ENCODE measurements around the gene SYNJ2.

Gene SYNJ2

GRCh38 chr6:158067436-158068015 is 85.9 kb downstream of the SYNJ2 start:
- H3K4me3 ChIP-seq (ENCODE audit: low read length in 2 of 2): no peak overlapping the region
- no peak overlapping the region for H2BK12ac ChIP-seq (ENCODE audit: low read length)
- no peak overlapping the region for H3K18ac ChIP-seq (ENCODE audit: low read length)
- H3K23ac ChIP-seq (ENCODE audit: low read depth, low read length, poor library complexity): no peak overlapping the region
- no peak overlapping the region for H3K4me2 ChIP-seq (ENCODE audit: insufficient read depth, low read length, poor library complexity, severe bottlenecking)
- peaks cover 0 to 4% of the 10 kb centered on the region in 2 donors for H3K9me3 ChIP-seq (replicated peaks in 1 of 2; ENCODE audit: control insufficient read depth in 2 of 2, insufficient read depth in 1 of 2, low read depth in 1 of 2, low read length in 2 of 2)
- no peak overlapping the region for H3K14ac ChIP-seq (ENCODE audit: low read length)
- H3K4ac ChIP-seq (ENCODE audit: low read length): no peak overlapping the region
- H2BK15ac ChIP-seq (ENCODE audit: low read length): no peak overlapping the region
- no peak overlapping the region for H2BK5ac ChIP-seq (ENCODE audit: low read length)
- WGBS, 2 donors (ENCODE audit: extremely low coverage in 2 of 2, insufficient read length in 2 of 2, insufficient replicate concordance in 1 of 2): no CpG with 5 or more reads among the region's 10 CpGs
- no peak overlapping the region for H2AK5ac ChIP-seq (ENCODE audit: low read depth, low read length)
- peaks cover 1 to 2% of the 10 kb centered on the region in 2 donors for H3K4me1 ChIP-seq (ENCODE audit: control insufficient read depth in 2 of 2, insufficient read depth in 1 of 2, low read depth in 1 of 2, low read length in 2 of 2)
- no peak overlapping the region for H2AFZ ChIP-seq (ENCODE audit: low read length)
- no peak for DNase-seq (ENCODE audit: low spot score)
- no peak overlapping the region for H4K91ac ChIP-seq (ENCODE audit: low read depth, low read length, poor library complexity)
- H3K9ac ChIP-seq (ENCODE audit: low read depth, low read length, poor library complexity): no peak overlapping the region
- no peaks in the 10 kb centered on the region for H3K79me1 ChIP-seq (ENCODE audit: low read depth, low read length)
- H3K27ac ChIP-seq (replicated peaks; ENCODE audit: low read length): no peak overlapping the region
- H2BK120ac ChIP-seq (ENCODE audit: low read depth, low read length): no peak overlapping the region
- H3K36me3 ChIP-seq (replicated peaks in 1 of 2; ENCODE audit: control insufficient read depth in 2 of 2, insufficient read depth in 2 of 2, low read length in 2 of 2): peaks cover 0 to 26% of the 10 kb centered on the region in 2 donors
- H3K27me3 ChIP-seq (ENCODE audit: control insufficient read depth in 3 of 3, insufficient read depth in 3 of 3, low read depth in 1 of 3, low read length in 3 of 3): no peaks in the 10 kb centered on the region
- no peak overlapping the region for H4K8ac ChIP-seq (ENCODE audit: low read depth, low read length)

GRCh38 chr6:158068156-158068892 is 86.7 kb downstream of the SYNJ2 start:
- H3K4me1 ChIP-seq (ENCODE audit: control insufficient read depth in 2 of 2, insufficient read depth in 1 of 2, low read depth in 1 of 2, low read length in 2 of 2): peaks cover 1 to 2% of the 10 kb centered on the region in 2 donors
- no peak overlapping the region for H2AFZ ChIP-seq (ENCODE audit: low read length)
- no peak for DNase-seq (ENCODE audit: low spot score)
- H3K18ac ChIP-seq (ENCODE audit: low read length): no peak overlapping the region
- peak overlapping the region; percentile 50 for H2AK5ac ChIP-seq (ENCODE audit: low read depth, low read length)
- no peak overlapping the region for H2BK15ac ChIP-seq (ENCODE audit: low read length)
- H4K8ac ChIP-seq (ENCODE audit: low read depth, low read length): no peak overlapping the region
- no peak overlapping the region for H3K14ac ChIP-seq (ENCODE audit: low read length)
- no peak overlapping the region for H3K4me3 ChIP-seq (ENCODE audit: low read length in 2 of 2)
- H3K9me3 ChIP-seq (replicated peaks in 1 of 2; ENCODE audit: control insufficient read depth in 2 of 2, insufficient read depth in 1 of 2, low read depth in 1 of 2, low read length in 2 of 2): no peaks in the 10 kb centered on the region
- no peak overlapping the region for H4K91ac ChIP-seq (ENCODE audit: low read depth, low read length, poor library complexity)
- no peaks in the 10 kb centered on the region for H3K79me1 ChIP-seq (ENCODE audit: low read depth, low read length)
- H2BK5ac ChIP-seq (ENCODE audit: low read length): no peak overlapping the region
- no peak overlapping the region for H3K4me2 ChIP-seq (ENCODE audit: insufficient read depth, low read length, poor library complexity, severe bottlenecking)
- no peak overlapping the region for H3K9ac ChIP-seq (ENCODE audit: low read depth, low read length, poor library complexity)
- no peak overlapping the region for H3K4ac ChIP-seq (ENCODE audit: low read length)
- no peak overlapping the region for H2BK120ac ChIP-seq (ENCODE audit: low read depth, low read length)
- H2BK12ac ChIP-seq (ENCODE audit: low read length): no peak overlapping the region
- no CpG with 5 or more reads among the region's 10 CpGs for WGBS, 2 donors (ENCODE audit: extremely low coverage in 2 of 2, insufficient read length in 2 of 2, insufficient replicate concordance in 1 of 2)
- H3K23ac ChIP-seq (ENCODE audit: low read depth, low read length, poor library complexity): no peak overlapping the region
- peaks cover 0 to 25% of the 10 kb centered on the region in 2 donors for H3K36me3 ChIP-seq (replicated peaks in 1 of 2; ENCODE audit: control insufficient read depth in 2 of 2, insufficient read depth in 2 of 2, low read length in 2 of 2)
- no peaks in the 10 kb centered on the region for H3K27me3 ChIP-seq (ENCODE audit: control insufficient read depth in 3 of 3, insufficient read depth in 3 of 3, low read depth in 1 of 3, low read length in 3 of 3)
- no peak overlapping the region for H3K27ac ChIP-seq (replicated peaks; ENCODE audit: low read length)

GRCh38 chr6:158068893-158069799 is 87.5 kb downstream of the SYNJ2 start:
- Histone ChIP-seq H3K23ac (ENCODE audit: low read depth, low read length, poor library complexity) (no peak overlapping the region), H3K36me3 (replicated peaks in 1 of 2; ENCODE audit: control insufficient read depth in 2 of 2, insufficient read depth in 2 of 2, low read length in 2 of 2) (peaks cover 0 to 26% of the 10 kb centered on the region in 2 donors), H2BK12ac (ENCODE audit: low read length) (no peak overlapping the region), H3K9ac (ENCODE audit: low read depth, low read length, poor library complexity) (no peak overlapping the region), H4K91ac (ENCODE audit: low read depth, low read length, poor library complexity) (no peak overlapping the region), H3K18ac (ENCODE audit: low read length) (no peak overlapping the region), H3K27ac (replicated peaks; ENCODE audit: low read length) (no peak overlapping the region), H2AFZ (ENCODE audit: low read length) (no peak overlapping the region), H3K27me3 (ENCODE audit: control insufficient read depth in 3 of 3, insufficient read depth in 3 of 3, low read depth in 1 of 3, low read length in 3 of 3) (no peaks in the 10 kb centered on the region), H3K79me1 (ENCODE audit: low read depth, low read length) (no peaks in the 10 kb centered on the region), H2AK5ac (ENCODE audit: low read depth, low read length) (peak overlapping the region; percentile 50), H3K4me2 (ENCODE audit: insufficient read depth, low read length, poor library complexity, severe bottlenecking) (no peak overlapping the region), H3K14ac (ENCODE audit: low read length) (no peak overlapping the region), H3K9me3 (replicated peaks in 1 of 2; ENCODE audit: control insufficient read depth in 2 of 2, insufficient read depth in 1 of 2, low read depth in 1 of 2, low read length in 2 of 2) (no peaks in the 10 kb centered on the region), H4K8ac (ENCODE audit: low read depth, low read length) (no peak overlapping the region), H3K4me1 (ENCODE audit: control insufficient read depth in 2 of 2, insufficient read depth in 1 of 2, low read depth in 1 of 2, low read length in 2 of 2) (peaks cover 1 to 2% of the 10 kb centered on the region in 2 donors), H2BK15ac (ENCODE audit: low read length) (no peak overlapping the region), H3K4ac (ENCODE audit: low read length) (no peak overlapping the region), H2BK120ac (ENCODE audit: low read depth, low read length) (no peak overlapping the region), H2BK5ac (ENCODE audit: low read length) (no peak overlapping the region), H3K4me3 (ENCODE audit: low read length in 2 of 2) (no peak overlapping the region)
- no peak for DNase-seq (ENCODE audit: low spot score)
- no CpG with 5 or more reads among the region's 14 CpGs for WGBS, 2 donors (ENCODE audit: extremely low coverage in 2 of 2, insufficient read length in 2 of 2, insufficient replicate concordance in 1 of 2)

- Histone ChIP-seq H2BK120ac (ENCODE audit: low read depth, low read length) (no peak overlapping the region), H3K9ac (ENCODE audit: low read depth, low read length, poor library complexity) (no peak overlapping the region), H3K4ac (ENCODE audit: low read length) (no peak overlapping the region), H2BK12ac (ENCODE audit: low read length) (no peak overlapping the region), H3K4me2 (ENCODE audit: insufficient read depth, low read length, poor library complexity, severe bottlenecking) (no peak overlapping the region), H3K4me1 (ENCODE audit: control insufficient read depth in 2 of 2, insufficient read depth in 1 of 2, low read depth in 1 of 2, low read length in 2 of 2) (peaks cover 1 to 2% of the 10 kb centered on the region in 2 donors), H2AFZ (ENCODE audit: low read length) (no peak overlapping the region), H3K23ac (ENCODE audit: low read depth, low read length, poor library complexity) (no peak overlapping the region), H2AK5ac (ENCODE audit: low read depth, low read length) (no peak overlapping the region), H3K36me3 (replicated peaks in 1 of 2; ENCODE audit: control insufficient read depth in 2 of 2, insufficient read depth in 2 of 2, low read length in 2 of 2) (peaks cover 0 to 21% of the 10 kb centered on the region in 2 donors), H2BK15ac (ENCODE audit: low read length) (no peak overlapping the region), H3K4me3 (ENCODE audit: low read length in 2 of 2) (no peak overlapping the region), H3K79me1 (ENCODE audit: low read depth, low read length) (no peaks in the 10 kb centered on the region), H3K27me3 (ENCODE audit: control insufficient read depth in 3 of 3, insufficient read depth in 3 of 3, low read depth in 1 of 3, low read length in 3 of 3) (no peaks in the 10 kb centered on the region), H3K14ac (ENCODE audit: low read length) (no peak overlapping the region), H2BK5ac (ENCODE audit: low read length) (no peak overlapping the region), H3K27ac (replicated peaks; ENCODE audit: low read length) (no peak overlapping the region), H4K91ac (ENCODE audit: low read depth, low read length, poor library complexity) (no peak overlapping the region), H3K9me3 (replicated peaks in 1 of 2; ENCODE audit: control insufficient read depth in 2 of 2, insufficient read depth in 1 of 2, low read depth in 1 of 2, low read length in 2 of 2) (no peaks in the 10 kb centered on the region), H4K8ac (ENCODE audit: low read depth, low read length) (no peak overlapping the region), H3K18ac (ENCODE audit: low read length) (no peak overlapping the region)
- no CpG with 5 or more reads among the region's 6 CpGs for WGBS, 2 donors (ENCODE audit: extremely low coverage in 2 of 2, insufficient read length in 2 of 2, insufficient replicate concordance in 1 of 2)
- no peak for DNase-seq (ENCODE audit: low spot score)
Observed at GRCh38 chr6:158069800-158070195, 88.1 kb downstream of the SYNJ2 start.
